ENCODE results near the gene PRDX5.

PRDX5 gene

GRCh38 chr11:64367931-64368672, 50.2 kb downstream of the PRDX5 start:
- DNase-seq: no peak

- DNase-seq: no peak
Observed at GRCh38 chr11:64368673-64369074, 50.8 kb downstream of the PRDX5 start.

GRCh38 chr11:64369440-64370421, 51.8 kb downstream of the PRDX5 start:
- no peak for DNase-seq

GRCh38 chr11:64371201-64371600, 53.3 kb downstream of the PRDX5 start:
- DNase-seq: no peak
